NCI-H1417 (cell line): ENCODE data around the gene FOXD3.
"Not testable (repeated sequence)": the region's sequence is repeated elsewhere in the genome, so short reads cannot be mapped to it uniquely, and the experiment has no call there.

ENCODE experiments used
- DNase-seq, 3 experiments: peaks; one replicate each; lab custom pipeline; 2025; lab: John Stamatoyannopoulos, UW

The FOXD3 gene

DNA sequence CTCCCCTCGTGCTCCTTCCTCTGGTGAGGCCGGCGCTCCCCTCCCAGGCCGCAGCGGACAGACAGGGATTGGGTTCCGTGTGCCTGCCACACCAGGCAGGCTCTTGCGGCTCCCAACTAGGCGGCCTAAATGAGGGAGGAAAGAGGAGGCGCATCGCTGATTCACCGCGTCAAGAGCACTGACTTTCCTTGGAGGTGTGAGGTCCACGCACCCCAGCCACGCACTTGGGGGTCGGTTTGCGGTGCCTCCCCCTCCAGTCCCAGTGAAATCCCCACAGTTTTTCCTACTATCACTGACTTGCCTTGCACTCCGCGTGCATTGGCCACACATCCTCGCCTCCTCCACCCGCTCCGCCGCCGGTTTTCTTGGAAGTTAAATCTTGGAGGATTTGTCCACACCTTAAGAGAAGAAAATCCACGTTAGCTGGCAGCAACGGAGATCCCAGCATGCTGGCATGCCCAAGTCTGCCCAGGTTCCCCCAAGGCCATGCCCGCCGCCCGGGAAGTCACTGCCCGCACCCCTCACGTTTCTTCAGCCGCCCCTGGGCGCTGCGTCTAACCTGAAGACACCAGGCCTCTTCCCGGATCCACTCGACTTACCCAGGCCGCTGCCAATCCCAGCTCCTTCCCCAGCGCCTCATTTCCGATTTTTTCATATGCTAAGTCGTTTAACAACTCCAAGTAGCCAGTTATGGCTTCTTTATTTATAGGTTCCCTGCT is 1.1 kb upstream of the FOXD3 start:
- DNase-seq: no peak

DNA sequence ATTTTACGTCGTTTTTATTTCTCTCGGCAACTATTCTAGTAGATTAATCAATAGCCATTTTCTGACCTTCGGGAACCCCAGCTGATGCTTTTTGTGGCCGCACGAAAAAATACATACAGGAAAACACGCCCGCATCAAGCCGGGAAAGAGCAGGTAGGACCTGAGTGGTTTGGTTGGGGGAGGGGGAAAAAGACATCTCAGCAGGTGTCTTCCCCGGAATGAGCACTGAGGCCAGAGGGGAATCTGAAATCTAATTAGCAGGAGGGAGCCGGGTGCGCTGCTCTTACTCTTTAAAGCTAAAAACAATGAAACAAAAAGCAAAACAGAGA is 618 bp upstream of the FOXD3 start:
- DNase-seq: peak in 1 of 3 experiments; percentile 59

DNA sequence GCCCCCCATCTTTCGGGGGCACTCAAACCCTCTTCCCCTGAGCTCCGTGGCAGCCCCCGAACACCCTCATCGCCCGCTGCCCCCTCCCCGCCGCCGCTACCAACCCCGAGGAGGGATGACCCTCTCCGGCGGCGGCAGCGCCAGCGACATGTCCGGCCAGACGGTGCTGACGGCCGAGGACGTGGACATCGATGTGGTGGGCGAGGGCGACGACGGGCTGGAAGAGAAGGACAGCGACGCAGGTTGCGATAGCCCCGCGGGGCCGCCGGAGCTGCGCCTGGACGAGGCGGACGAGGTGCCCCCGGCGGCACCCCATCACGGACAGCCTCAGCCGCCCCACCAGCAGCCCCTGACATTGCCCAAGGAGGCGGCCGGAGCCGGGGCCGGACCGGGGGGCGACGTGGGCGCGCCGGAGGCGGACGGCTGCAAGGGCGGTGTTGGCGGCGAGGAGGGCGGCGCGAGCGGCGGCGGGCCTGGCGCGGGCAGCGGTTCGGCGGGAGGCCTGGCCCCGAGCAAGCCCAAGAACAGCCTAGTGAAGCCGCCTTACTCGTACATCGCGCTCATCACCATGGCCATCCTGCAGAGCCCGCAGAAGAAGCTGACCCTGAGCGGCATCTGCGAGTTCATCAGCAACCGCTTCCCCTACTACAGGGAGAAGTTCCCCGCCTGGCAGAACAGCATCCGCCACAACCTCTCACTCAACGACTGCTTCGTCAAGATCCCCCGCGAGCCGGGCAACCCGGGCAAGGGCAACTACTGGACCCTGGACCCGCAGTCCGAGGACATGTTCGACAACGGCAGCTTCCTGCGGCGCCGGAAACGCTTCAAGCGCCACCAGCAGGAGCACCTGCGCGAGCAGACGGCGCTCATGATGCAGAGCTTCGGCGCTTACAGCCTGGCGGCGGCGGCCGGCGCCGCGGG is 837 bp downstream of the FOXD3 start:
- peak; percentile 68 to 88 (median 83) for DNase-seq

DNA sequence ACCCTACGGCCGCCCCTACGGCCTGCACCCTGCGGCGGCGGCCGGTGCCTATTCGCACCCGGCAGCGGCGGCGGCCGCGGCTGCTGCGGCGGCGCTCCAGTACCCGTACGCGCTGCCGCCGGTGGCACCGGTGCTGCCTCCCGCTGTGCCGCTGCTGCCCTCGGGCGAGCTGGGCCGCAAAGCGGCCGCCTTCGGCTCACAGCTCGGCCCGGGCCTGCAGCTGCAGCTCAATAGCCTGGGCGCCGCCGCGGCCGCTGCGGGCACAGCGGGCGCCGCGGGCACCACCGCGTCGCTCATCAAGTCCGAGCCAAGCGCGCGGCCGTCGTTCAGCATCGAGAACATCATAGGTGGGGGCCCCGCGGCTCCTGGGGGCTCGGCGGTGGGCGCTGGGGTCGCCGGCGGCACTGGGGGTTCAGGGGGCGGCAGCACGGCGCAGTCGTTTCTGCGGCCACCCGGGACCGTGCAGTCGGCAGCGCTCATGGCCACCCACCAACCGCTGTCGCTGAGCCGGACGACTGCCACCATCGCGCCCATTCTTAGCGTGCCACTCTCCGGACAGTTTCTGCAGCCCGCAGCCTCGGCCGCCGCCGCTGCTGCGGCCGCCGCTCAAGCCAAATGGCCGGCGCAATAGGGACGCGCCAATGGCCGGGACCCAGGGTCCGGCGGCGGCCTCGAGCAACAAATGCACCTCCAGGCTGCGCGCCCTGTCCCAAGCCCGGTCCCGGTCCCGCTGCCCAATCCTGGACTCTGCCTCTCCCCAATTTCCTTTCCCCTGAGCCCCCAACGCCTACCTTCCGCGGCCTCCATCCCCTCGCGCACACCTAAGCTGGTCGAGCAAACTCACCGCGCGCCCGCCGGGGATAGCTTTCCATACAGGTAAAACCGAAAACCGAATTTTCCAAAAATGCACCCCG is 1.8 kb downstream of the FOXD3 start:
- DNase-seq: peak; percentile 68 to 88 (median 80)

DNA sequence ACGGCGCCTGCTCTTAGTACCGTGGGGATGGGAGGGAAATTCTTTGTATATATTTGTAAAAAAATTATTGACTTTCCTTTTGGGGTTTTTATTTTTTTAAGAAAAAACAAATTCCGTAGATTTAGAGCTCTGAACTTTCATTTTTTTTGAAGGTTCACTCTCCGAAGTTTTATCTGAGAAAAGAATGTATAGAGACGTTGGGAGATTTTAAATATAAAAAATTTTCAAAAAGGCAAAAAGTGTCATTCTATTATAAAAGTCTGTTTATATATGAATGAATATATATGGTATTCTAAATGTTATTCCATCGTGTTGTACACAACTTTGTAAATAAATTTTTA is 2.4 kb downstream of the FOXD3 start:
- no peak for DNase-seq

DNA sequence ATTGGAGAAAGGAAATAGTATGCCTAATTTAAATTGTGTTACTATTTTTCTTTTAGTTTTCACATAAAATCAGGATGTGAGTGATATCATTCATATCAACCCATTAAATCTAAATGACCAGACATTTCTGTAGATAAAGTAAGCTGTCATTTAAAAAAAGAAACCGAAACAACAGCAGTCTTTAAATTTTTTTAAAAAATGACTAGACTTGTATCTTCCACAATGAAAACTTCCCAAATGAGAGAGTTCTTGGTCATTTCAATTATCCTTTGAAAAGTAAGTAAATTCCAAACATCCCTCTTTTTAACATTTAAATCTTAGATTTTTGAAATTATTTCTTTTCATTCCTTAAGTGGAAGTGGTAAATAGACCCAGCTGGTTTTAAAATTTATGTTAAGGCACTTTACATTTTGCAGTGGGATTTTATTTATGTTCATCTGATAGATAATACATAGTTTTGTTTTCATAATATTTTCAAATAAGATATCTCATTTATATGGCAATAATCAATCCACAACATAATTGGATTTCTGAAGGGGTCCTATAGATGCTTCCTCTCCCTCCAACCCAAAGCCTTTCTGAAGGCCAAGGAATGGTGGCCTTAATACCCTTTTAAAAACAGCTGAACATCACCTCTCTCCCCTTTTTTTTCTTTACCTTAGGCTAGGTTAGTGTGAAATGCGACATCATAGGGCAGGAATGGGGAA is 3.1 kb downstream of the FOXD3 start:
- DNase-seq: no peak

DNA sequence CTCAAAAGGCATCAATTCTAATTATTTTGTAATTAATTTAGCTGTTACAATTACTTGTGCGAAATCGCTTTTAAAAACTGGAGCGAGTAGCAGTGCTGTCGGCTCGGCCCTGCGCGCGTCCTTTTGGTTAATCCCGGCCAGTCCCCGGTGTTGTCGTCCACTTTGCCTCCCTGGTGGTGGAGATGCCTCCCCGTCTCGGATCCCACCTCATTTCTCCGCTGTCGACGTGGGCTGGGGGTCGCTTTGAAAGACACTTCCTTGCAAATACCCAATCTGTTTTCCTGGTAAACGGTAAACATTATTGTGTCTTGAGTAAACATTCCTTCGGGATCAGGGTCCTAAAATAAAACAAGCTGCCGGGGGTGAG is 3.7 kb downstream of the FOXD3 start:
- no peak for DNase-seq

DNA sequence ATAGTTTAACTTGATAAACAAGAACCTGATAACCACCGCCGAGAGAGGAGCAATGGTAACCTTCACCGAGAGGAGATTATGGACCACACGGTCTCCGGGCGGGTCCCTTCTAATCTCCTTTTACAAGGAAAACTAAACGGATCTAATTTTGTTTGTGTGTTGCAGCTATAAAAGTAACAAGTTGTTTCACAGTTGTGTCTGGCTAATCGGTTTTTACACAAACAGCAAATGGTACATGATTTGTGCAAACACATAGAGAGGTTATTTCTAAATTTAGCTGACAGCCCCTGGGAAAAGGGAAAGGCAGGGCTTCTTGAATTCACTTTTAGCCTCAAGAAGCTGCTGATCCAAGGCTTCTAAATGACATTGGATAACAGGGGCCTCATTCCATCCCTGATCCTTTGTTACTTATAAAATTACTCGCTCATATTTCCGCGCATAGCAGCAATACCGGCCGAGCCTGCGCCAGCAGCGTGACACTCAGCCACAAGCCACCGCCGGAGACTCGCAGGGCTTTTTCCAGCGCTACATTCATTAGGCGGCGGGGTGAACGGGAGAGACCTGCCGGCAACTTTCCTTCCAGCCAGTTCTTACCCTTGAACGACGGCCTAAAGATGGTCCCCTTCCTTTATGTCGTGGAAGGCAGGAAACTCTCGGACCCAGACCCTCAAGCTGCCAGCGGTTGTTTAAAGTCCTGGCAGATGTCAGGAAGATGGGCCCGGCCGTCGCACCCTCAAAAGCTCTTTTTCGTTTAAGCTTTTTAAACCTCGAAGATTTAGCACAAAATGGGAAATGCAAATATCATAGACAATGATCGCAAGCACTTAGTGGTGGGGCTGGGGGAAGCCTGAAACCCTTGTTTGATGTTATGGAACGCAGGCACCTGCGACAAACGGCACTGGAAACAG is 4.4 kb downstream of the FOXD3 start:
- DNase-seq: no peak

DNA sequence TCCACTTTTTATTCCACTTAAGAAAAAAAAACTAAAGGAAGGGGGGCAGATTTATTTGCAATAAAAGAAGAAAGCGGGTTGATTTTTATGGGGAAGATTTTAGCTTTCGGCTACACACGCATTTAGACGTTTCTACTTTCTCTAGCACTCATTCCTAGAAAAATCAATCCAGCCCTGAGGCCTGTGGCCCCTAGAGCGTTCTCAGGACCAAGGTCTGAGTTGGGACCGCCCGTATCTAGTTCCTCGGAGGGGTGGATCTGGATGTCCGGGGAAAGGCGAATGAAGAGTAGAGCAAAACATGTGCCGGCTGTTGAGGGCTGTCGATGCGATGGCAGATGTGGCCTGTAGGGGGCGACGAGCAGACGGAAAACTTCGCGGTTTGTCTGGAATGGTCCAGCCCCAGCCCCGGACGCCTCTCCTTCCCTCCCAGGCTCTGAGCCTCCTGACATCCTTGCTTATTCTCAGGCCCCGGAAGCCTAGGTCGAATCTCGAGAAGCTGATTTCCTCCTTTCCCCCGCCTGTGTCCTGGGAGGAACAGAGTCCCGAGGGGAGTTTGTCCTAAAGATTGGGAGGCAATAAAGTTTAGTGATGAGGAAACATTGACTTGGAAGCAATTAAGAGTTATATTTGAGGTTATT is 5.2 kb downstream of the FOXD3 start:
- peak in 1 of 3 experiments; percentile 68 for DNase-seq

DNA sequence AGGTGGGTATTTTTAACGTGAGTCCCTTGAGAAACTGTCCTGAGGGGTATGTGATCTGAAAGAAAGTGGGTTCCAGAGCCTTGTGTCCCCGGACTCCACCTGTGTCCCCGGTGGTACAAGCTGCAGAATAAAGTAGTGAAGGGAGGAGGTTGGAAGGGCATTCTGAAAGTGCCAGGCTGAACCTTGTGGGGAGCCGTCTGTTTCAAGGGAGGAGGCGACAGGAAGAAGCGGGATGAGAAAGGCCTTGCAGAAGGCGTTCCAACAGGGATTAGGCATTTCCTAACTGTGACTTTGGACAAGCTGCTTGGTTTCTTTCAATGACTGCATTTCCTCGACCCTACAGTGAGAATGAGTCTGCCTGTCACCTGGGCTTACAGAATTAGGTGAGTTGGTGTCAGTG is 5.8 kb downstream of the FOXD3 start:
- DNase-seq: no peak

DNA sequence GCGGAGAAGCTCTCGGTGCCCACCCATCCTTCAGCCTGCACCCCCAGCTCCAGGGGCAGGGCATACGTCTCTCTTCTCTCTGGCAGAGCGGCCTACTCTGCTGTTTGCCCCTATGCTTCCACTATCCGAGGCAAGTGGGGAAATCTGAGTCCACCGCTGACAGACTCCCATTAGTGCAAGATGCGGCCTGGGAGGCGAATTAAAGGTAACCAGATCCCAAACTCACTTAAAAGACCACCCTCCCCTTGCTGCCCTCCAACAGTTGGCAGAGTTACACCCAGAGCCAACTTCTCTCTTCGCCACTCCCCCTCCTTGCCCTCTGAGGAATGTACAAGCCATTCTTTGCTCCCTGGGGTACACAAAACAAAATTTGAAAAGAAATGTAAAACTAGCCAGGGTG is 6.4 kb downstream of the FOXD3 start:
- DNase-seq: no peak

DNA sequence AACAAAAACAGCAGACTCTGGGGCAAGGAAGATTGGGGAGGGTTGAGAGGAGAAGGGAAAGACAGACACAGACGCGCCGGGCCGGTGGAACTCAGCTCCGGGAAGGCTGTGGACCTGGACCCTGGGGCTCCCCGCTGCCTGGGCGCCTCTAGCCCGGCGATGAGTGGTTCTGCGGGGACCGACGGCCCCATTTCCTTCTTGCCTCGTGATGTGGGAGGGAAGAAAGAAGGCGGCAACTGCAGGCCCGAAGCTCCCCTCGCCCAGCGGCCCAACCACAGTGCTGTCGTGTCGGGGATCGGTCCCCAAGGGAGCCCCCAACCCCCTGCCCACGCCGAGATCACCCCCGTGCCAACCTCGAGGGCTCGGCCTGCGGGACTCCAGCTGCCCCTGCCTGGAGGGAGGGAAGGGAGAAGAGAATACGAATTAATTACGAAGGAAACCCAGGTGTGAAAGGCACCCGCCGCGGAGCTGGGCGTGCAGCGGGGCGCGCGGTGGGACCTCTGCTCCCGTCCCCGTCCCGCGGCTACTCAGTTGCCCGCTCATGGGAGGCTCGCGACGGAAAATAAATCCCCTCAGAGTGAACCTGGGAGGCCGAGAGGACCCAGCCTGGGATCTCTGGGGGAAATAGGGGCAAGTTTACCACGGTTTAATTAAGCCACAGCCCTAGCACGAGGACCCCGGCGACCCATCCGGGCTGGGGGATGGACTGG is 7.4 kb downstream of the FOXD3 start:
- DNase-seq: no peak

DNA sequence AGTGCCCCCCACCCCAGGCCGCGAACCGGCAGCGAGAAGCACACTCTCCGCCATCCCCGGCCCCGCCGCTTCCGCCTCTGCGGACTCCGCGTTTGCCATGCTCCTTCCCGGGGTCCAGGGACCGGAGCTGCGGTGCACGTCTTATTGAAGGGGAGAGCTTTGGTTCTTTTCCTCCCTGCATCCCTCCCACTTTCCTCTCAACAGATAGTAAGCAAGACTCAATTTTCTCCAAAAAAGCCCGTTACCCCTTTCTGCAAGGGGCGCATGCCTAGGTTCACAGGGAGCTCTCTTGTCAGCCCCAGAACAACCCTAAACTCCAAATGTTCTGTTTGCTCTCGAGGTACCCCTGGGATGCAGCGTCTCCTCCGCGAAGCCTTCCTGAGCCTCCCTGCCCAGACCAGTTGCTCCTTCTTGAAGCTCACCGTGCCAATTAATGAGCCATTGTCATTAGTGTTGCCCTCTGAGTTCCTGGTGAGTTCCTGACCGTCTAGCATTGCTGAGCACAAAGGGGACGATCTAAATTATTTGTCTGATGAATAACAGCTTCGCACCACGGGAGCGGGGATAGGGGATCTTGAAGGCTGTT is 8.1 kb downstream of the FOXD3 start:
- no peak for DNase-seq

DNA sequence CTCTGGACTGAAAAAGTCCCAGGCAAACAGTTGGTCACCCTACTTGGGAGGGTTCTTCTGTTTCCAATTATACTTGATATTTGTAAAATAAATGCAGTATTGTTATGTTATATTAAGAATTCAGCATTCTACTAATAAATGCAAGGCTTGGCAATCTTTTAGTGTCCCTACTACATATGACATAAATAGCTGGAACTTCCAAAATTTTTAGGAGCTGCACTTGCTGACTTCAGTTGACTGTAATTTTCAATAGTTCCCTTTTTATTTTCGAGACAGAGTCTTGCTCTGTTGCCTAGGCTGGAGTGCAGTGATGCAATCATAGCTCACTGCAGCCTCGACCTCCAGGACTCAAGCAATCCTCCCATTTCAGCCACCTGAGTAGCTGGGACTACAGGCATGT is 20.0 kb downstream of the FOXD3 start:
- DNase-seq: no peak

DNA sequence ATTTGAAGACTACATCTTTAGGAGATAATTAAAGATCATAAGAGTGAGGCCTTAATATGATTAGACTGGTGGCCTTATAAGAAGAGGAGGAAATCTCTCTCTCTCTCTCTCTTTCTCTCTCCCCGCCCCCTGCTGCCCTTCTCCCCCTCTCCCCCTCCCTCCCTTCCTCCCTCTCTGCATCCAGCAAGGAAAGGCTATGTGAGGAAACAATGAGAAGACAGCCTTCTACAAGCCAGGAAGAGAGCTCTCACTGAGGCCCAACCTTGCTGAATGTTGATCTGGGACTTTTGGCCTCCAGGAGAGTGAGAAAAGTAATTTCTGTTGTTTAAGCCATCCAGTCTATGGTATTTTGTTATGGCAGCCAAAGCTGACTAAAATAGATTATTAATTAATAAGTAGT is 21.6 kb downstream of the FOXD3 start:
- no peak for DNase-seq

DNA sequence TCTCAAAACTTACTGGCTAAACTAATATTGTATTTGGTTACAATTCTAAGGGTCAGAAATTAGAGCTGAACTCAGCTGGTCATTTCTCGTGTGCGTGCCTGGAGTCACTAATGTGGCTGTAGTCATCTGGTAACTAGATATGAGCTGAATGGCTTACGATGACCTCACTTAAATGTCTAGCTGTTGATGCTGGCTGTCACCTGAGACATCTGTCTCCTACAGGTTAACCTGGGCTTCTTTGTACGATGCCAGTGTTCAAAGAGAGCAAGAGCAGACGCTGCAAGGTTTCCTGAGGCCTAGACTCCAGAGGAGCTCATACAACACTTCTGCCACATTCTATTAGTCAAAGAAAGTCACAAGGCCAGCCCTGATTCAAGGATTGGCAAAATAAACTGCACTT is 28.0 kb downstream of the FOXD3 start:
- no peak for DNase-seq

DNA sequence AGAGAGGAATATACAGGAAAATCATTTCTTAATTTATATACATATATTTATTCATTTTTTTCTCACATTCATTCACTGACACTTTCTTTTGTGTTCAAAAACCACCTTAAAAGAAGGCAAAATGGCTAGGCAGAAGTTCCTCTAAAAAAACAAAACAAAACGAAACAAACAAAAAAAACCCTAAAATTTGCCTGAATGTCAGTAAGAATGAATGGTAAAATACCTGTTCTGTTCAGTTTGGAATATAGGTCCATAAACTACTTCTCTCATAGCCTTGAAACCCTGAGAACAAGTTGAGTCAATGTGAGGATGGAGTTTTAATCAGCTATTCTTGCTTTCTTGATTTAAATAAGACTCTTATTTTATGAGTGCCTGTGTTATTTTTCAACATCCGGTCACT is 30.4 kb downstream of the FOXD3 start:
- no peak for DNase-seq

DNA sequence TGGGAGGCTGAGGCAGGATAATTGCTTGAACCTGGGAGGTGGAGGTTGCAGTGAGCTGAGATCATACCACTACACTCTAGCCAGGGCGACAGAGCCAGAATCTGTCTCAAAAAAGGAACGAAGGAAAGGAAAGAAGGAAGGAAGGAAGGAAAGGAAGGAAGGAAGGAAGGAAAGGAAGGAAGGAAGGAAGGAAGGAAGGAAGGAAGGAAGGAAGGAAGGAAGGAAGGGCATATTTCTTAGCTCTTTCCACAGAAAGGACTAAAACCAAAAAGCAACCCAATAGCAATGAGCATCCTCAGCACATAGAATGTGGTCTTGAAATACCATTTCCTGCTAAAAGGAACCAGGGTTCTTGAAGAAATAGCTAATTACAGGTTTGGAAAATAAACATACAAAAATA is 33.9 kb downstream of the FOXD3 start:
- not testable (repeated sequence) for DNase-seq

DNA sequence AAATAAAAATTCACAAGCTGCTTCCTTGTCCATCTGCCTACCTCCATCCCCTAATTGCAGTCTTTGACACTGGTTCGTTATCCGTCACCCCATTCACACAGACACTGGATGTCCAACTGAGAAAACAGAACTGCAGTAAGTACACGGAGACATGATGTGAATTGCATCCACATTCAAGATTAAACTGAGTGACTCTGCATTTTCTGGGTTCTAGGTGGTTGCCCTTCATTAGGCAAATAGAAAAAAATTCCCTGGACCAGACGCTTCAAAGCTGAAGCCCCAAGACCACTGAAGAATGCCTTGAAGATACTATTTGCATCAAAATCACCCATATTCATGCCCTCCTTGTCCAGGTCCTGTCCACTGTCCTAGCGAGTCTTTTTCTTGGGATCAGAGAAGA is 37.2 kb downstream of the FOXD3 start:
- DNase-seq: no peak
